ENCODE results near the gene TMEM120B.

- TF ChIP-seq CTCF (IDR thresholded peaks at IDR 0.05) (no peak), POLR2AphosphoS5 (IDR thresholded peaks at IDR 0.05; ENCODE audit: insufficient read depth in 1 of 2, low read depth in 1 of 2) (no peak), POLR2A (IDR thresholded peaks at IDR 0.05) (no peak)
Observed at GRCh38 chr12:121715862-121716435, 3.4 kb downstream of the TMEM120B start.
